Retinal pigment epithelial cell (primary cell): Measurements from ENCODE around the gene CEP152.
"Not testable (repeated sequence)": the region's sequence is repeated elsewhere in the genome, so short reads cannot be mapped to it uniquely, and the experiment has no call there.

Experiments used
- DNase-seq: peaks from one replicate; pipeline ENCODE4 v3.0.0-alpha.2; 2010; ENCODE audit warnings: low read depth
- H3K4me3 ChIP-seq: 2 replicates; pipeline ENCODE4 v1.5.1; 2011; ENCODE audit warnings: mild to moderate bottlenecking, low read length, control low read depth, moderate library complexity
- CTCF ChIP-seq: conservative IDR thresholded peaks from 2 replicates; pipeline ENCODE4 v1.5.1; 2011; ENCODE audit warnings: low read depth, low read length, control low read depth, inconsistent platforms

CEP152 gene

GRCh38 chr15:48810414-48811324 lies at the start of gene CEP152:
TSS of gene CEP152 (minus strand) at chr15:48811069. CDS start at chr15:48805649, 5,420 bp downstream.
- H3K4me3 ChIP-seq: peak within 1 kb of the TSS; percentile 92

GRCh38 chr15:48859426-48859825 lies 48.6 kb upstream of the CEP152 start:
- DNase-seq: no peak
- H3K4me3 ChIP-seq: no peak overlapping the region
- TF ChIP-seq CTCF: no peak

More at GRCh38 chr15:48810414-48811324, at the start of gene CEP152:
- peak; percentile 100 for DNase-seq
- no peak for TF ChIP-seq CTCF

- no peak overlapping the region for H3K4me3 ChIP-seq
- TF ChIP-seq CTCF: no peak
- no peak for DNase-seq
These were observed 47.5 kb upstream of the CEP152 start for GRCh38 chr15:48858401-48858800.

- TF ChIP-seq CTCF: no peak
- no peak overlapping the region for H3K4me3 ChIP-seq
- DNase-seq: no peak
These were observed 46.1 kb upstream of the CEP152 start for GRCh38 chr15:48856942-48857341.

GRCh38 chr15:48855501-48856440 lies 44.9 kb upstream of the CEP152 start:
- no peak for DNase-seq
- H3K4me3 ChIP-seq: no peak overlapping the region
- TF ChIP-seq CTCF: peak; percentile 67

GRCh38 chr15:48854434-48854833 lies 43.6 kb upstream of the CEP152 start:
- not testable (repeated sequence) for H3K4me3 ChIP-seq, DNase-seq

GRCh38 chr15:48851956-48852355 lies 41.1 kb upstream of the CEP152 start:
- TF ChIP-seq CTCF: no peak
- no peak overlapping the region for H3K4me3 ChIP-seq
- DNase-seq: no peak
